Measurements from ENCODE around the gene CIC.
"Not testable (repeated sequence)": the region's sequence is repeated elsewhere in the genome, so short reads cannot be mapped to it uniquely, and the experiment has no call there.

CIC gene

DNA sequence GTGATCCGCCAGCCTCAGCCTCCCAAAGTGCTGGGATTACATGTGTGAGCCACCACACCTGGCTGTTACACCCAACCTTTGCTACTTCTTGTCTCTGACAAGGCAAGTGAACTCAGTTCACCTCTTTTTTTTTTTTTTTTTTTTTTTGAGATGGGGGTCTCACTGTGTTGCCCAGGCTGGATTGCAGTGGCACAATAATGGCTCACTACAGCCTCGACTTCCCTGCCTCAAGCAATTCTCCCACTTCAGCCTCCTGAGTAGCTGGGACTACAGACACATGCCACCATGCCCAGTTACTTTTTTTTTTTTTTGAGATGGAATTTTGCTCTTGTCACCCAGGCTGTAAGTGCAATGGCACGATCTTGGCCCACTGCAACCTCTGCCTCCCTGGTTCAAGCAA is 11.2 kb upstream of the CIC start:
- not testable (repeated sequence) for H3K27ac ChIP-seq (ENCODE audit: insufficient read depth, low read depth, low read length, poor library complexity, severe bottlenecking); H3K4me3 ChIP-seq (ENCODE audit: insufficient read depth, low read depth, low read length); H3K36me3 ChIP-seq (ENCODE audit: control insufficient read depth, insufficient read depth, low read length); H3K4me1 ChIP-seq (ENCODE audit: control insufficient read depth, insufficient read depth, low read length); H3K27me3 ChIP-seq (ENCODE audit: control insufficient read depth, insufficient read depth, low read length, poor library complexity, severe bottlenecking); H3K9me3 ChIP-seq (ENCODE audit: control insufficient read depth, low read length)
- WGBS, 2 experiments: 89 to 92% methylated on average over 3 of the region's 3 CpGs

DNA sequence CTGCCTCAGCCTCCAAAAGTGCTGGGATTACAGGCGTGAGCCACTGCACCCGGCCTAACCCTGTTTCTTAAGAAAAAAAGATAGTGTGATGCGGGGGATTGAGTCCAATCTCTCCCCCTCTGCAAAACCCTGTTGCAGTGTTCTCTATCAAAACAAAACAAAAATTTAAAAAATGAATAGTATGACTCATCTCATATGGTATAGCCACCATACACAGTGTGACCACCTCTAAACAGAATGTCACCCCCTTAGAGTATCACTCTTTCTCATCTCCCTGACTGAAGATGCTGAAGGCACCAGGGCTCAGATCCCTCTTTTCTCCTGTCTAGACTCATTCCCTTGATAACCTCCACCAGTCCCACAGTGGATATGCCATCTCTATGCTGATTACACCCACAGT is 7.3 kb upstream of the CIC start:
- no peak overlapping the region for H3K4me3 ChIP-seq (ENCODE audit: insufficient read depth, low read depth, low read length)

DNA sequence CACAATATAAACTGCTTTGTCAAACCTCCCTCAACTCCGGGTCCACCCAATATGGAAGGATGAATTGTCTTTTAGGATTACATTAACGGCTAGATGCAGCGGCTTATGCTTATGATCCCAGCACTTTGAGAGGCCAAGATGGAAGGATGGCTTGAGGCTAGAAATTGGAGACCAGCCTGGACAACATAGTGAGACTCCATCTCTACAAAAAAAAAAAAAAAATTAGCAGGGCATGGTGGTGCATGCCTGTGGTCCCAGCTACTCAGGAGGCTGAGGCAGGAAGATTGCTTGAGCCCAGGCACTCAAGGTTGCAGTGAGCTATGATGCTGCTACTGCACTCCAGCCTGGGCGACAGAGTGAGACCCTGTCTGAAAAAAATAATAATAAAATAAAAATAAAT is 2.9 kb upstream of the CIC start:
- H3K36me3 ChIP-seq (ENCODE audit: control insufficient read depth, insufficient read depth, low read length); H3K9me3 ChIP-seq (ENCODE audit: control insufficient read depth, low read length); H3K27ac ChIP-seq (ENCODE audit: insufficient read depth, low read depth, low read length, poor library complexity, severe bottlenecking); H3K27me3 ChIP-seq (ENCODE audit: control insufficient read depth, insufficient read depth, low read length, poor library complexity, severe bottlenecking); H3K4me3 ChIP-seq (ENCODE audit: insufficient read depth, low read depth, low read length): not testable (repeated sequence)
- H3K4me1 ChIP-seq (ENCODE audit: control insufficient read depth, insufficient read depth, low read length): peaks cover 12% of the 10 kb centered on the region
- WGBS, 2 experiments: 94 to 97% methylated on average over 3 to 4 of the region's 4 CpGs

More for the DNA sequence above, 7.3 kb upstream of the CIC start:
- no peak overlapping the region for H3K27ac ChIP-seq (ENCODE audit: insufficient read depth, low read depth, low read length, poor library complexity, severe bottlenecking)
- H3K9me3 ChIP-seq (ENCODE audit: control insufficient read depth, low read length): no peaks in the 10 kb centered on the region
- H3K36me3 ChIP-seq (ENCODE audit: control insufficient read depth, insufficient read depth, low read length): no peaks in the 10 kb centered on the region
- H3K4me1 ChIP-seq (ENCODE audit: control insufficient read depth, insufficient read depth, low read length): no peaks in the 10 kb centered on the region
- WGBS, 2 experiments: 83 to 86% methylated on average over 2 to 3 of the region's 3 CpGs
- H3K27me3 ChIP-seq (ENCODE audit: control insufficient read depth, insufficient read depth, low read length, poor library complexity, severe bottlenecking): no peaks in the 10 kb centered on the region

DNA sequence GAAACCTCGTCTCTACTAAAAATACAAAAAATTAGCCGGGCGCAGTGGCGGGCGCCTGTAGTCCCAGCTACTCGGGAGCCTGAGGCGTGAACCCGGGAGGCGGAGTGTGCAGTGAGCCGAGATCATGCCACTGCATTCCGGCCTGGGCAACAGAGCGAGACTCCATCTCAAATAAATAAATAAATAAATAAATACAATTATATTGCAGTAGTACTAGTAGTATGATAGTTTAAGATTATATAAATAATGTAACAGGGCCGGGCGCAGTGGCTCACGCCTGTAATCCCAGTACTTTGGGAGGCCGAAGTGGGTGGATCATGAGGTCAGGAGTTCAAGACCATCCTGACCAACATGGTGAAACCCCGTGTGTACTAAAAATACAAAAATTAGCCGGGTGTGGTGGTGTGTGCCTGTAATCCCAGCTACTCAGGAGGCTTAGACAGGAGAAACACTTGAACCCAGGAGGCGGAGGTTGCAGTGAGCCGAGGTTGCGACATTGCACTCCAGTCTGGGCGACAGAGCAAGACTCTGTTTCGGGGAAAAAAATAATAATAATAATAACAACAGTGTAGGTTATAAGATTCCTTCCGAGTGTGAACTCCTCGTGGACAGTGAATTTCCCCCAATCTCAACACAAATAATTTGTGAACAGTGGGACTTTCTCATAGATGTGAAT is 2.0 kb upstream of the CIC start:
- H3K4me3 ChIP-seq (ENCODE audit: insufficient read depth, low read depth, low read length); H3K36me3 ChIP-seq (ENCODE audit: control insufficient read depth, insufficient read depth, low read length); H3K27me3 ChIP-seq (ENCODE audit: control insufficient read depth, insufficient read depth, low read length, poor library complexity, severe bottlenecking); H3K9me3 ChIP-seq (ENCODE audit: control insufficient read depth, low read length); H3K27ac ChIP-seq (ENCODE audit: insufficient read depth, low read depth, low read length, poor library complexity, severe bottlenecking): not testable (repeated sequence)
- peaks cover 12% of the 10 kb centered on the region for H3K4me1 ChIP-seq (ENCODE audit: control insufficient read depth, insufficient read depth, low read length)
- WGBS, 2 experiments: 85 to 95% methylated on average over 18 to 23 of the region's 25 CpGs

DNA sequence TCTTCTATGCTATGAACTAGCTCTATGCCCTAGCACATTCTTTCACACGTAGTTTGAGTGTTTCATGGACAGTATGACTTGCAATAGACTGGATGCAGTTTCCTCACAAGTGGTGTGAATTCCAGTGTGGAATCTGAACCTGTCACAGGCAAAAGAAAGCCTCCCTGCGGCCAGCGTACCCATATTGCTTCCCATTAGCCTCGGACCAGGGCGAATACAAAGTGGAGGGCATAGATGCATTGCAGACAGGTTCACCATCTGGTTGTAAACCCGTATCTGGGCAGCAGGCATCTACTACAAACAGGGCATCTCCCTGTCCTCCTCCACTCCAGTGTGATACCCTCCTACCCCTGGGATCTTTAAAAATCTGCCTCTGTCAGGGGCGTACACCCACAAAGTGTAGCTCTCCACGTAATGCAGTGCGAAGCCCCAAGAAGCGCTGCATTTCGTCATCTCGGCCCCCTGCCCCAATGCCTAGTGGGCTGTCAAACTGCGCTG is 1.4 kb upstream of the CIC start:
- no peaks in the 10 kb centered on the region for H3K9me3 ChIP-seq (ENCODE audit: control insufficient read depth, low read length)
- WGBS, 2 experiments: 18 to 20% methylated on average over 13 of the region's 13 CpGs
- H3K27ac ChIP-seq (ENCODE audit: insufficient read depth, low read depth, low read length, poor library complexity, severe bottlenecking): peak overlapping the region; percentile 54
- peaks cover 12% of the 10 kb centered on the region for H3K4me1 ChIP-seq (ENCODE audit: control insufficient read depth, insufficient read depth, low read length)
- no peaks in the 10 kb centered on the region for H3K36me3 ChIP-seq (ENCODE audit: control insufficient read depth, insufficient read depth, low read length)
- H3K27me3 ChIP-seq (ENCODE audit: control insufficient read depth, insufficient read depth, low read length, poor library complexity, severe bottlenecking): no peaks in the 10 kb centered on the region
- peak overlapping the region; percentile 70 for H3K4me3 ChIP-seq (ENCODE audit: insufficient read depth, low read depth, low read length)

DNA sequence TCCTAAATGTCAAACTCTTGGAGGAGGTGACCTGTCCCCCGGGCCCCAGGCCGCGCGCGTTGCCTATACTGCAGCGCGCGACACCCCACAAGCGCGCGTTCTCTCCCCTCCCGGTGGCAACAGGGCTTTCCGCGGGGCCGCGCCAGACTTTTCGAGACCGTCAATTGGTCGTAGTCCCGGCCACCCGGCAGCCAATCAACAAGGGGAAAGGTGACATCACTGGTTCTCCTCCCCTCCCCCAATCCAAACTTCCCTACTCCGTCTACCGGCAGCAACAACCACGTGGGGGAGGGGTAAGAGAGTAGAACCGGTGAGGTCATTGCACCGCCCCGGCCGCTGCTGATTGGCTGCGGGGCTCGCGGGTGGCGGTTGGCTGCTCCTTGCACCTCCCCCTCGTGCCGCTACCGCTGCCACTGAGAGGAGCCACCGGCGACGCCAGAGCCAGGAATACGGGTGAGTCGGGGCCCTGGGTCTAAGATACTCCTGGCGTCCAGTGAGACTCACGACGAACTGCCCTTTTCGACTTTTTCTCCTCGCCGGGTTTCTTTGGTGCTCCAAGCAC is 829 bp upstream of the CIC start:
- no peaks in the 10 kb centered on the region for H3K27me3 ChIP-seq (ENCODE audit: control insufficient read depth, insufficient read depth, low read length, poor library complexity, severe bottlenecking)
- H3K36me3 ChIP-seq (ENCODE audit: control insufficient read depth, insufficient read depth, low read length): no peaks in the 10 kb centered on the region
- 0 to 1% methylated on average over 45 to 46 of the region's 46 CpGs for WGBS, 2 experiments
- H3K9me3 ChIP-seq (ENCODE audit: control insufficient read depth, low read length): no peaks in the 10 kb centered on the region
- peak overlapping the region; percentile 70 for H3K4me3 ChIP-seq (ENCODE audit: insufficient read depth, low read depth, low read length)
- peak overlapping the region; percentile 94 for H3K27ac ChIP-seq (ENCODE audit: insufficient read depth, low read depth, low read length, poor library complexity, severe bottlenecking)
- peaks cover 12% of the 10 kb centered on the region for H3K4me1 ChIP-seq (ENCODE audit: control insufficient read depth, insufficient read depth, low read length)

DNA sequence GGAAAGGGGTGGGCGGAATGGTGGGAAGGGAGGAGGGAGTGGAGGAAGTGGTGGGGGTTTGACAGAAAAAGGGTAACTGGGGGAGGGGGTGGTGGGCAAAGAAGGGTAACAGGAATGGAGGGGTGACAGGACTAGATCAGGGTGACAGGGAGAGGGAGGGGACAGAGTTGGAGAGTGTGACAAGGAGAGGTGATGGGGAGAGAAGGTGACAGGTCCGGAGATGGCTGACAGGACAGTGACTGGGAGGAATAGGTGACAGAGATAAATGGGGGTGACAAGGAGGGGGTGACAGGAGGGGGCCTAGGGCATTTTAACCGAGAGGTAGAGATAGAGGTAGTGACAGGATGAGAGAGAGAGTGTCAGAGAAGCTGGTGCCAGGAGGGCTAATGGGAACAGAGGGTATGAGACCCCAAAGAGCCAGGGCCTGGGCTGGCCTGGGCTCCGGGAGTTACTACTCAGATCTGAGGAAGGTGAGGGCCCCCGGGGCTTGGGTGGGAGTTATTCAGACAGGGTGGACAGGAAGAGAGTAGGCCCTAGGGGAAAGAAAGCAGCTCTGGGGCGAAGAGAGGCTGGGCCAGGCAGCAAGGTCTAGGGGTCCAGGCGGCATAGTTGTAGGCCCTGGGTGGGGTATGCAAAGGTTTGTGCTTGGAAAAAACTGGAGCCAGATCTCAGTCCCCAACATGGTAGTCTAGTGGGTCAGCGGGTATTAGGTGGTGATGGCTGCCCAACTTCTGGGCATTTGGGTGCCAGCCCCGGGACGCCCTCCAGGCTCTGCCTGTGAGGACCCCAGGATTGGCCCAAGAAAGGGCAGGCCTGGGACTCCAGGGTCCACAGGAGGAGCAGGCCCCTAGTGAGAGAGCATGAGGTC is 660 bp downstream of the CIC start:
- Histone ChIP-seq H3K4me3 (ENCODE audit: insufficient read depth, low read depth, low read length) (peak overlapping the region; percentile 70), H3K4me1 (ENCODE audit: control insufficient read depth, insufficient read depth, low read length) (peaks cover 12% of the 10 kb centered on the region), H3K27me3 (ENCODE audit: control insufficient read depth, insufficient read depth, low read length, poor library complexity, severe bottlenecking) (no peaks in the 10 kb centered on the region), H3K27ac (ENCODE audit: insufficient read depth, low read depth, low read length, poor library complexity, severe bottlenecking) (no peak overlapping the region), H3K36me3 (ENCODE audit: control insufficient read depth, insufficient read depth, low read length) (no peaks in the 10 kb centered on the region), H3K9me3 (ENCODE audit: control insufficient read depth, low read length) (no peaks in the 10 kb centered on the region)
- WGBS, 2 experiments: 73 to 74% methylated on average over 10 of the region's 10 CpGs

DNA sequence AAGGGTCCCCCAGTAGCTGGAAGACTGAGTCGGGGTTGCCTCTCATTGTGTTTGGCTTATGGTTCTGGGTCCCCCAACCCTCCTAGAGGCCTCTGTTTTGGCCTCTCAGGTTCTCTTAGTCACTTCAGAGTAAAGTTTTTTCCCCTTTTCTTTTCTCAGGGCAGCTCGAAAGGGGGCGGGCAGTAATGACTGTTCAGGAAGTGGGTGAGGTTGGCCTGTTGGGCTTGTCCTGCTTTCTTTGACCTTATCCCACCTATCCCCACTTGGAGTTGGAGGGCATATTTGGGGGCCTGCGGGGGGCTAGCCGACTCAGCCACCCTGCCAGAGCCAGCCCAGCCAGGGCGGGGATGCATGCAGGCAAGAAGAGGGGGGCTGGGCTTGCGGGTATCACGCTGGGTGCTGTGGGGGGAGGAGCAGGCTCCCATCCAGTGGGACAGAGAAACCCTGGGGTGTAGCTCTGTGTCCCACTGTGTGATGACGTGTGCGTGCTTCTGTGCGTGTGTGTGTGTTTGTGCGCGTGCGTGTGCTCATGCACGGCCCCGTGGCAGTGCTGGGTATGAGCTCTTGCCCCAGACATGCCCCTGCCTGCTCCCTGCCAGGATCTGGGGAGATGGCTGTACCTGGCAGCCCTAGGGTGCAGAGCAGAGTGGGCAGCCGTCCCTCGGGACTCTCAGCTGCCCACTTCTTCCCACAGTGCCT is 1.4 kb downstream of the CIC start:
- WGBS, 2 experiments: 77 to 81% methylated on average over 16 to 18 of the region's 18 CpGs
- no peaks in the 10 kb centered on the region for H3K9me3 ChIP-seq (ENCODE audit: control insufficient read depth, low read length)
- H3K4me1 ChIP-seq (ENCODE audit: control insufficient read depth, insufficient read depth, low read length): peaks cover 12% of the 10 kb centered on the region
- H3K27me3 ChIP-seq (ENCODE audit: control insufficient read depth, insufficient read depth, low read length, poor library complexity, severe bottlenecking): no peaks in the 10 kb centered on the region
- H3K27ac ChIP-seq (ENCODE audit: insufficient read depth, low read depth, low read length, poor library complexity, severe bottlenecking): no peak overlapping the region
- H3K36me3 ChIP-seq (ENCODE audit: control insufficient read depth, insufficient read depth, low read length): no peaks in the 10 kb centered on the region
- H3K4me3 ChIP-seq (ENCODE audit: insufficient read depth, low read depth, low read length): no peak overlapping the region

DNA sequence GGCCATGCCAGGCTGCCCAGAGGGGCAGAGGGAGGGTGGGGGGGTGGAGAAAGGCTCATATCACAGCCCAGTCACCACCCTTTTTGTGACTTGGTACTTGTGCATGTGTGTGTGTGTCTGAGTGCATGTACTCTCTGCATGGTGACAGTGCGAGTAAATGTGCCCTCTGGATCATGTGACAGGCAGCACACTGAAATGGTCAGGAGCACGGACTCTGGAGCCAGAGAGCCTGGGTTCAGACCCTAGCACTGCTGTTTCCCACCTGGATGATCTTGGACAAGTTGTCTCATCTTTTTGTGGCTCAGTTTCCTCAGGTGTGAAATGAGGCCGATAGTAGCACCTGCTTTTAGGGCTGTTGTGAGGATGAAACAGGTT is 2.0 kb downstream of the CIC start:
- Histone ChIP-seq H3K4me1 (ENCODE audit: control insufficient read depth, insufficient read depth, low read length) (peaks cover 12% of the 10 kb centered on the region), H3K27ac (ENCODE audit: insufficient read depth, low read depth, low read length, poor library complexity, severe bottlenecking) (no peak overlapping the region), H3K27me3 (ENCODE audit: control insufficient read depth, insufficient read depth, low read length, poor library complexity, severe bottlenecking) (no peaks in the 10 kb centered on the region), H3K9me3 (ENCODE audit: control insufficient read depth, low read length) (no peaks in the 10 kb centered on the region), H3K4me3 (ENCODE audit: insufficient read depth, low read depth, low read length) (no peak overlapping the region), H3K36me3 (ENCODE audit: control insufficient read depth, insufficient read depth, low read length) (no peaks in the 10 kb centered on the region)
- WGBS, 2 experiments: 91 to 92% methylated on average over 3 of the region's 3 CpGs
